Stimulated activated CD8-positive, alpha-beta memory T cell treated with anti-CD3 and anti-CD28 coated beads, Interleukin-15, amount 100 ng/mL, for 24 hours (primary cell): ENCODE data around the gene RALGPS1.

Source experiments
- DNase-seq: peaks from one replicate; pipeline ENCODE4 v3.0.0-alpha.2; 2020; ENCODE audit warnings: low read depth

Gene RALGPS1

DNA sequence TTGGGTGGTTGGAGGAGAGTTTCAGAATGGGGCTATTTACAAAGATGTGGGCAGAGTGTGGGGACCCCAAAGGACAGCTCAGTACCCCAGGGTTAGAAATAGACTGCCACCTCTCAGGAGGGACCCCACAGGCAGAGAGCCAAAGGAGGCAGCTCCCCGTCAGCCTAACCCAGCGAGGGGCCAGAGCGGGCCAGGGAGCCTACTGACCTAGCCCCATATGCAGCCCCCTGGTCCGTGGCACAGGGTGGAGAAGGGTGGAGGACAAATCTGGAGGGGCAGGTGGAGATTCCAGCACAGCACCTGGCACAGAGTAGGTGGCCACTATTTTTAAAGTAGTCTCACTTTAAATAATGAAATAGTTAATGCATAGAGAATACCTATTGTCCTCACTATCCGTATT, 275.0 kb downstream of the RALGPS1 start:
- DNase-seq: no peak

DNA sequence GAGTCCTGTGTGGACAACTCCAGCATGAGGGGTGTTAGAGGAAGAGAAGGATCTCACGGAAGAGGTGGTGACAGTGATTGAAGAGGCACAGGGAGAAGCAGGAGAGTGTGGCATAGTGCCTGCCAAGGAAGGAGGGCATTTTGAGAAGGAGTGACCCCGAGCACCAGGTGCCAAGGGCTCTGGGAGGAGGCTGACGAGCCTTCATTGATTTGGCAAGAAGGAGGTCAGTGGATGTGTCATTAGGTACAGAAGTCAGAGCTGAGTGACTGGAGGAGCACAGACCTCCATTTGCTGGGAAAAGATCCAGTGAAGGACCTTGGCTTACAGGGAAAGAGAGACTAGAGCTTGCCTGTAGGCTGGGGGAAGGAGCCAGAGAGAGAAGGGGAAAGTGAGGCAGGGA, 278.2 kb downstream of the RALGPS1 start:
- DNase-seq: no peak

DNA sequence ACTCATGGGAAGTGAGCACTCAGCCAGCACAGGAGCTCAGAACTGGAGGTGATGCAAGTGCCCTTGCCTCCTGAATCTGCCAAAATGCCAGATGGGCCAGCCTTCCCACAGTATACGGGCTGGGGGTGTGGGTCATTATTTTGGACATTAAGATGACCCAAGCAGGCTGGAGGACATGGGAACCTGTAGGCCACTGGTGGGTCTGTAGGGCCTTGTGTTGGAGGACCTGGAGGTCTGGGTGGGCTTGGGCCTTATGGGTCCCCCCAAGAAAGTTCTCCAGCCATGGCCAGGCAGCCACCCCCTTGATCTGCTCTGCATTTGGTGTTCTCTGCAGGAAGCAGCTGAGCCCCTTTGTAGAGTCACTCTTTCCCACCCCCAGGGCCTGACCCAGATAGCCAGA, 278.9 kb downstream of the RALGPS1 start:
- DNase-seq: no peak

DNA sequence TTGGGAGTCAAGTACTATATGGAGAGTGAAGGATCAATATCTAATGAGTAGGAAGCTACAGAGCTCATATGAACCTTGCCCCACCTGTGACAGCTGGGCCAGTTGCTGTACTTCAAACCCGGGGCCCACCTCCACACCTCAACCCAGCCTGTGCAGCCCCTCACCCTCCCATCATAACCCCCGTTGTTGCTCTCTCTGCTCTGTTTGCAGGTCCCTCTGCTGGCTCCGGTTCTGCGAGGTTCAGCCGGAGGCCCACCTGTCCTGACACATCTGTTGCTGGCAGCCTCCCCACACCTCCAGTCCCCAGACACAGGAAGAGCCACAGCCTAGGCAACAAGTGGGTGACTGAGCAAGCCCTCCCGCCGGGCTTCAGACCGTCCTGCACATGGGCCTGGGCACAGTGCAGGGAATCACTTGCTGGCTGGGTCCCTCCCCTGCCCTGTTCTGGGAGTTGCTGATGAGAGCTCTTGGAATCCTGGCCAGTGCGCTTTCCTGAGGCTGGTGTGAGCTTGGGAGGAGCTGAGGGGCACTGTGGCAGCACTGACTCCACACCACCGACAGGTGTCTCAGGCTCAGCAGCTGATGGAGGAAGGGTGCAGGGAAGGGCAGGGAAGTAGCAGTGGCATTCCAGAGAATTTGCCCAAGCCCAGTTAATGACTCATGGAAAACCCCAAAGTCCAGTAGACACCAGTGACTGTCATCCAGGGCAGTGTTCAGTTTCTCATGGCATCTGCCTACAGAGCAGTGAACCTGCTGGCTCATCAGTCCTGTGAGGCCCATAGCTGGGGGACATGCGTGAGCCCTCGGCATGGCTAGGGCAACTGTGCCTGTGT, 280.5 kb downstream of the RALGPS1 start:
- DNase-seq: no peak

DNA sequence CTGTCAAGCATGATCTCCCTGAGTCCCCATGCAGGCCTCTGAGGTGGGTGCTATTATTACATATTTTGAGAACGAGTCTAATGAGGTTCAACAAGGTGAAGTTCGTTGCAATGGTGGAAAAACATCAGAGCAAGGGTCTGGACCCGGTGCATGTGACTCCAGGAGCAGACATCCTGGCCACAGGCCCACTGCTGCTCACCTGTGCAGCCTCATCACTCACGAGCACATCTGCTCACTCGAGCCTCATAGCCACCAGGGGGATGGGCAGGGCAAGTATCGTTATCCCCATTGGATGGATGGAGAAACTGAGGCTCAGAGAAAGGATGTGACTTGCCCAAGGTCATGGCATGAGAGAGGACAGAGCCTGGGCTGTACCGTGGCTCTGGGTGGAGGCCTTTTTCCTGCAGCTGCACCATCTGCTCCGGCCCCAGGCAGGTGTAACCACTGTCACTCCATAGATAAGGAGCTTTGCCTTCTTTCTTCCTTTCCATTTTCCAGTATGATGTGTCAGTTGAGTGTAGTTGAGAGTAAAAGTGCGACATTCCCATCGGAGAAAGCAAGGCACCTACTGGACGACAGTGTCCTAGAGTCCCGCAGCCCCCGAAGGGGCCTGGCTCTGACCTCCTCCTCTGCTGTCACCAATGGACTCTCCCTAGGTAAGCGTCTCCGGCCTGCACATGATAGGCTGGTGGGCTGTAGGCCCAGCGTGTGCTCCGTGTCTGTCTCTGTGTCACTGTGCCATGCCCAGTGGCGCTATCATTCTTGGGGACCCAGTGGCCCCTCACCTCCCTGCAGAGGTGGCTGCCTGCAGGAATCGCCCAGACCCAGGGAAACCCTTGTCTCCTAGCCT, 281.6 kb downstream of the RALGPS1 start:
- no peak for DNase-seq

DNA sequence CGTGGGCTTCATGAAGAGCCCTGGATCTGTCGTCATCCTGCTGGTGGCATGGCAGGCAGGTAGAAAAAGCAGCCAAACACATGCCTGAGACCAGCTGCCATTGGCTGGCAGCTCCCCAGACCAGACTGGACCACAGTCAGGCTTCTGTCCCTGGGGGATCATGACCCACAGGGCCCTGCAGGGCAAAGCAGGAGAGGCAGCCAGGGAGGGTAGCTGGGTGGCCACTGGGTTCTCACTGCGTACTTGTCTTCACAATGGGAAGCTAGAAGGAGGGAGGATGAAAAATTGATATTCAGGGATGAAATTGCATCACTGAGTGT, 282.2 kb downstream of the RALGPS1 start:
- DNase-seq: no peak

DNA sequence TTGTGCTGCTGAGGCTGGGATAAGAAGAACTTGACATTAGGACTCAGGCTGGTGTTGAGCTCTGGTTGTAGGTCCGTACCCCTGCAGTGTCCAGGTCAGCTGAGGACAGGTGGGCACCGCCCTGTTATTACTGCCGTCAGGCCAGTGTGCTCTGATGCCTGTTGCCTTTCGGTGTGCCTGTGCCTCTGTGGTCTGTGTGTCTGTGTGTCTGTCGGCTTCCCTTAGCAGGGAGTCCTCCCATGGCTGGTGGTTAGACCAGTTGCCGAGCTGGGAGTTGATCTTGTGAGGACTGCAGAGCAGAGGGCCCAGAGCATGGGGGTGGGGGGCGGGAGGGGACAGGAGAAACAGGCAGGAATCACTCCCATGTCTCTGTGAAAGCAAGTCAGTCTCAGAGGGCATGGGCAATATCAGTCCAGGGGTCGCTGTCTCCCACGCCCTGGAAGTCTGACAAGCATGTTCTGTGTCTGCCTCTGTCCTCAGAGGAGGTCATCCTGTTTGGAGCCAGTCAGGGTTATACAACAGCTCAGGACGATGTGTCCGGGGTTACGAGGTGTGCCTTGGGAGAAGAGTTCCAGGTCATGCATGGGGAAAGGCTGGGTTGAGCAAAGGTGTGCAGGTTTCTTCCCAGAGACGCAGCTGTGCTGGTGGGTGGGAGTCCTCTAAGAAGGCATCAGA, 282.7 kb downstream of the RALGPS1 start:
- DNase-seq: no peak

DNA sequence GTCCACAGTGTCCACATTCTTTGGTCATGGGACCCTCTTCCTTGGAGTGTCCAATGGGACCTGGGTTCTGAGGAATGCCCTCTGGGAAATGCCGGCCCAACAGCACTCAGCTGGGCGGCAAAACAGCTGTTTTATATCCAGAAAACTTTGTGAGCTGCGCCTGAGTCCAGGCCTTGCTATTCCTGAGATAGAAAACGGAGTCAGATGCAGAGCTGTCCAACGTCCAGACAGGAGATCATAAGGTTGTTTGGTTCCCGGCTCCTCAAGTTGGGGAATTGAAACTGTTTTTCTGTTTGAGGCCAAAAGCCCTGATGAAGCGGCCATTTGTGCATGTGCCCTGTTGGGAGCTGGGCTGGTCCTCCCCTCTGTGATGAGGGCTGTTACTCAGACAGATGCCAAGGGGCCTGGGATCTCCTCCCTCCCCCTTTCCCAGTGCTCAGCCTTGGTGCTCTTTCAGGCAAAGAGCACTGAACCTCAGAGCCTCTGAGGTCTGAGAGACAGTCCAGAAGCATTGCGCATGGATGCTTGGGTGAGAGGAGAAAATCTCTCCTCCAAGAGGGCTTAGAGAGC, 283.4 kb downstream of the RALGPS1 start:
- DNase-seq: no peak

DNA sequence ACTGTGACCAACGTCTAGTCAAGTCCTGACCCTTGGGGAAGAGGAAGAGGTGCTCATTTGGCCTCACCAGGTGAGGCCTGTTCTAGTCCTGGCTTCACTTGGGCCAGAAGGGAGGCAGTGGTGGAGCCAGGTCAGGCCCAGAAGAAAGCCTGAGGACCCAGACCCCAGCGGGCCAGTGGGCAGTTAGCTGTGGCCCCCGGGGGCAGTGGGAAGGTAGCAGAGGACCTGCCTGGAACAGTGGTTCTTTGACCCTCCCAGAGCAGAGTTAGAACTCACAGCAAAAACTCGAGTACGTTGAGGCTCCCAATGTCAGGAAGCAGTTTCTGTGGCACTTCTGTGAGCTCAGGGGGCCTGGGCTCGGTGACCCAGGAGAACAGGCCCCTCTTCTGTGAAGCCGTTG, 284.0 kb downstream of the RALGPS1 start:
- no peak for DNase-seq

DNA sequence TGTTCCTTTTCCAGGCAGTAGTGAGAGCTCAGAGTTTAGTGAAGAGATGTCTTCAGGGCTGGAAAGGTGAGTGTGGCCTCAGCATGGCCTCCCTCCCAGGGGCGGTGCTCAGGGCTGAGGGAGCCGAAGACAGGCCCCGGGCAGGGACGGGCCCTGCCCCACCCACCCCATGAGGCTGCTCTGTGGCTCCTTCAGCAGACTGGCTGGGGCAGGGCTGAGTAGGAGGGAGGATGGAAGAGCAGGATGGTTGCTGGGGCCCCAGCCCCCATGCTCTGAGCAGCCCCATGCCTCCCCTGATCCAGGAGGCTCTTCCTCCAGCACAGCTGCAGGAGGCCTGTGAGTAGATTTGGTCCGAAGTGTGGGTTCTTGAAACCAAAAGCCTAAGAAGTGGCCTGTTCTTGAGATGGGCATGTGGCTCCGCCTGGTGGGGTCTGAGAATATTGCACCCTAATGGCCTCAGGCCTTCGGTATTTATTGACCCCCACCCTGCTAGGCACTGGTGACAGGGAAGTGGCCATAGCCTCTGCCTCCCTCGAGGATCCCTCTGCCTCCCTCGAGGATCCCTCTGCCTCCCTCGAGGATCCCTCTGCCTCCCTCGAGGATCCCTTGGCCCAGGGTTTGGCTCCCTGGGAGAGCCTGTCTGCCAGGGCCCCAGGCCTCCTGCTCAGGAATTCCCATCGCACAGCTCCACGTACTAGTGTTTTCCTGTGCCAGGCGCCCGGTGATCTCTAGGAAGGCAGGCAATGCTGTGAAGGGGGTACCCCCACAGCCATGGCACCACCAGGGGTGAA, 284.6 kb downstream of the RALGPS1 start:
- peak; percentile 56 for DNase-seq

DNA sequence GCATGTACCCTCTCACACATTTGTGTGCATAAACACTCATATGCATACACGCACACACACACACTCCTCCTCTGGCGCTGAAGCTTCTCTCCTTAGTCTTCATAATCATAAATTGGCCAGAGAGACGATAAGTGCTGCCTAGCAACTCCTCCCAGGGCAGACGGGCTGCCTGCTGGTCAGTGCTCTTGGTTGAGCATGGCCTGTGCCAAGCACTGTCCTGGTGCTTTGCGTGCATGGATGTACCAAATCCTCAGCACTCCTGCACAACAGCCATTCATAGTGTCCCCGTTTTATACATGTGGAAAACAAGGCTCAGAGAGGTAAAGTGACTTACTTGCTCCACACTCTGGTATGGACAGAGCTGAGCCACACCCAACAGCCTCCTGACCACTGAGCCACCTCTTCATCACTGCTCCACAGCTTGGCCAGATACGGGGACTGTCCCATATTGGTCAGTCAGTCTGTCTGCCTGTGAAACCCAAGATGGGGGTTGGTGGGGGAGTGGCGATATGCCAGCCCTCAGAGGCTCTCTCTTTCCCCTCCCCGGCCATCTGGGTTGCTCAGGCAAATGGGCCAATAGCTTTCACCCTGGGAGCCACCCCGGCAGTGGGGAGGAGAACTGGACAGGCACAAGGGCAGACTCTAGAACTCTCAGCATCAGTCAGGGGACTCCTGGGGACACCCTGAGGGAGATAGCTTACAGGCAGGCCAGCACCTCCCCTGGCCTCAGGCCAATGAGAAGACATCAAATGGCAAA, 285.7 kb downstream of the RALGPS1 start:
- DNase-seq: no peak

DNA sequence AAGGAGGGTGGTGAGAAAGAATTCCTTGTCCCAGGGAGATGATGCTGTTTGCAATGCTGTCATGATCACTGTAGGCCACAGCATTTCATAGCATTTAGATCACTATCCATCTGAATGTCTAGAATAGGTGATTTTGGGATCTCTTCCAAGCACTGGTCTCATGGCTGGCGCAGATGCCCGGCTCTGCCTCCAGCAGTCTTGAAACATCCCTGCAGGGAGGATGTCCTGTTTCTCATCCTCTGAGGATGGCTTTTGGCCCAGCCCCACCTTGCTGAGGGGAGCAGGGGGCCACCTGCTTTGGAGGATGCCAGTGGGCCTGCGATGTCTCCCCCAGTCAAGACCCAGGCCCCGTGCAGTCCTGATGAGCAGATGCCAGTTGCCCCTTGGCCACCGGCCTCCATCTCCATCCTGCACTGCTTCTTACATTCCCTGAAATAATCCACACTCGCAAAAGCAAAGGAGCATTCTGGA, 286.5 kb downstream of the RALGPS1 start:
- DNase-seq: no peak

DNA sequence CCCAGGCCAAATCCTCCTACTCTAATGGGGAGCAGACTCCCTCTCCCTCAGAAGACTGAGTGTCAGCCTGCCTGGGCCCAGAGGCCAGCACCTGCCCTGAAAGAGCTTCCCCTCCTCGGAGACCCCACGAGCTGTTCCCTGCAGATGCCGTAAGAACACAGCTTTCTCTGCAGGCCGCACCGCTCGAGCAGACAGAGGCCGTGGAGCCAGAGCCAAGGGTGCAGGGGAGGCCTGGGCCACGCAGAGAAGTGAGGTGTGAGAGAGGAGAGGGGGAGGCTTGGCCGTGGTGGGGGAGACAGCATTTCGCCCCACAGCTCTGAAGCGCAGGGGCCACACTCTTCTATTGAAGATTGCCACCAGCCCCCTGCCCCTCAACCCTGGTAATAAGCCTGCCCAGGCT, 287.1 kb downstream of the RALGPS1 start:
- no peak for DNase-seq

DNA sequence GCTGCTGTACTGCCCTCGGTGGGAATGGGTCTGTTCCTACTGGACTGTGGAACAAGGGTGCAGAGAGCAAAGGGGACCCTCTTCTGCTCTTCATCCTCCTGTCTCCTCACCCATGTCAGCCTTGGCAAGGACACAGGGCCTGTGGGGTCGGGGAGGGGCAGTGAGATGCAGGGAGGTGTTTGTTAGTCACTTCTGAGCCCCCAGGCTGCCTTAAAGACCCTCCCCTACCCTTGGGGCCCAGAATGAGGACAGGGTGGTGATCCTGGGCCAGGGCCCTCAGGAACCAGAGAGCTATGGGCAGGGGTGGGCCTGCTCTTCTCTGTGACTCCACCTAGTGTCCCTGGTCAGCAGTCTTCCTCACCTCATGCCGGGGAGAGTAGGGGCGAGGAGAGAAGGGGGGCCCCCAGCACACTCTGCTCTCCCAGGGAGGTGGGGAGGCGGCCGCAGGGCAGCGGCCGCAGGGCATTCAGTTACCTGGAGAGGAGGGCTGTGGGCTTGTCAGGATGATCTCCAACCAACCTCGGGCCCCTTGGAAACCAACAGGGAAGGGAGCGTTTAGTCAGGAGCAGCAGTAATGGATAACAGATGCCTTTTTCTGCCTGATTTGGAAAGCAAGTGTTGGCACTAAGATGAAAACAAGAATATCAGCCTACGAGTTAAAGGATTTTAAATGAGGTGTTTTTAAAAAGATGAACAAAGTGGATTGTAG, 288.0 kb downstream of the RALGPS1 start:
- DNase-seq: no peak

DNA sequence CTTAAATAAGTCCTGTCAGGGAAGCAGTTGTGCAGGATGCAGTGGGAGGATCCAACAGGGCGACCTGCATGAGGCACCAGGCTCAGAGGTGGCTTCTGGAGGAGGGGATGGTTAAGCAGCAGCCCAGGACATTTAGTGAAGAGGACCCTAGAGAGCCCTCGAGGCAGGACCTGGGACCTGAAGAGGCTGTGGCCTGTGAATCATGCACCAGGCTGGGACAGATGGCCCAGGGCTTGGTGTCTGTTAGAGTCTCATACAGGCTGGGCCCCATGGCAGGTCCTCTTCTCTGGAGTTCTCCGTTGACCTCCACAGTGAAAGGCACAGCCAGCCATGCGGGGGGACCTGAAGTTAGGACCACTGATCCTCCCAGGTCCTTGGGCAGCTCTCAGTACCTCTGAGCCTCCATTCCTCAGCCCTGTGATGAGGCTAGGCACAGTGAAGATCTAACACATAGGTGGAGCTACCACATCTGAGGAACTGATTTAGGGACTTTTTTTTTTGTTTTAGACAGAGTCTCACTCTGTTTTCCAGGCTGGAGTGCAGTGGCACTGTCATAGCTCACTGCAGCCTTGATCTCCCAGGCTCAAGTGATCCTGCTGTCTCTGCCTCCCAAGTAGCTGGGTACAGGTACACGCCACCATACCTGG, 289.2 kb downstream of the RALGPS1 start:
- no peak for DNase-seq

DNA sequence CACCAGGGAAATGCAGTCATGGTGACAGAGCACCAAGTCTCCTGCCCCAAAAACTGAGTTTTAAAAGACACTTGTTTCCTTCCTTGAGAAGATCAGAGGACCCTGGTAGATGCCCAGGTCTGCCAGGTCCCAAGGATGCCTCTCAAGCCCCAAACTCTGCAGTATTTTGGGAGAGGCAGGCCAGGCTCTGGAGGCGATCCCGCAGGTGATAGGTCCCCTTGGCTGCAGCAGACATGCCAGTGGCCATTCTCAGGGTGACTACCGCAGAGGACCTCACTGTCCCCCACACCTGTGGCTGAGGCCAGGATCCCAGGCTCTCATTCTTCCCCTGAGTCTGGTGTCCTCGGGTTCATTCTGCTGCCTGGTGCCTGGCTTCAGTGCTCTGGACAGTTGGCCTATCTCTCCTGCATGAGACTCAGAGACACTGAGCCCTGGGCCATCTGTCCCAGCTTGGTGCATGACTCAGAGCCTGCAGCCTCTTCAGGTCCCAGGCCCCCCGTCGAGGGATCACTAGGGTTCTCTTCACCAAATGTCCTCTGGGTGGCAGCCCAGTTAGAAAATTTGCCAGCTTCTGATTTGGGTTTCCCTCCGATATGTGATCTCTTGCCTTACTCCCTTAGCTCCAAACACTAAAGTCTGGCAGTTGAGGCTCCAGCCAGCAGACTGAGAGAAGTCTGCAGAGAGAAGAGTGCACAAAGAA, 290.3 kb downstream of the RALGPS1 start:
- no peak for DNase-seq

DNA sequence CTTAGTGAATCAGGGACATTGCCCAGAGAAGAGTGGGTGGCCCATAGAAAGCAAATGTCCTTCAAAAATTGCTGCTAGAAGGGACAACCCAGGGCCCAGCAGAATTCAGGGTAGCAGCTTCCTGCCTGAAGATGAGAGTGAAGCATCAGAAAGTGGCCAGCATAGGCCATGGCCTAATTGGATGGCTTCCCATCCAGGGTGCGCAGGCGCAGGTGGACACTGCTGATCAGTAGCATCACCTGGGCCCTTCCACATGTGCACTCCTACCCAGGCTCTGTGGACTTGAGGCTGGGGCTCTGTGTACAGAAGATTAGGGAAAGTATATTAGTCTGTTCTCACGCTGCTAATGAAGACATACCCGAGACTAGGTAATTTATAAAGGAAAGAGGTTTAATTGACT, 291.4 kb downstream of the RALGPS1 start:
- DNase-seq: no peak

DNA sequence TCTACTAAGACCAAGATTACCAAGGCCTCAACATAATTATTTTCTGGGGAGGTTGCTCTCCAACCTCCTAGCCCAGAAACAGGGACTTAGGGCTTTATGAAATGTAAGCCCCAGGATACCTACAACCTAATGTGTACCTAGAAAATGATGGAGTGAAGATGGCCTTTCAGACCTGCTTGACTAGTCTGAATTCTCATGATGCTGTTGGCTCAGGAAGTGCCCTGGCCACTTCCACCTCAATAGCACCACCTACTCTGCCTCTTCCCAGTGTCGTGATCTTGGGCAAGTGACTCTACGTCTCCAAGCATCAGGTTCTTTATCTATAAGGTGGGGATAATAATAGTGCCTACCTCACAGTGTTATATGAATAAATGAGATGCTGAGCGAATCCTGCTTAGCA, 292.1 kb downstream of the RALGPS1 start:
- no peak for DNase-seq
